Mucosa of descending colon (tissue), 3 donors: Measurements from ENCODE around the gene MTHFD2. TPM values are rescaled to one million over a fixed set of nuclear protein-coding genes. Genes with fewer than 3 reads are reported as not detected.

Source experiments
- ATAC-seq: fragments of 200-7000 bp; cut with Tn5 transposase; one replicate; pipeline ENCODE4 v1.9.1; 2020; ENCODE audit warnings: mild to moderate bottlenecking, moderate library complexity
- DNase-seq, 3 donors: peaks; one replicate each; pipeline ENCODE4 v3.0.0-alpha.2; 2020
- H3K36me3 ChIP-seq: fragments of 200-600 bp; one replicate; pipeline ENCODE4 v1.8.0; 2021; ENCODE audit warnings: low read depth, mild to moderate bottlenecking
- H3K4me1 ChIP-seq: fragments of 200-600 bp; one replicate; pipeline ENCODE4 v1.8.0; 2021; ENCODE audit warnings: low read depth, mild to moderate bottlenecking
- H3K4me3 ChIP-seq: fragments of 200-600 bp; one replicate; pipeline ENCODE4 v1.8.0; 2021; ENCODE audit warnings: mild to moderate bottlenecking
- H3K9me3 ChIP-seq: fragments of 200-600 bp; one replicate; pipeline ENCODE4 v1.8.0; 2021; ENCODE audit warnings: mild to moderate bottlenecking
- CTCF ChIP-seq: fragments of 200-600 bp; IDR thresholded peaks from one replicate; pipeline ENCODE4 v1.8.0; 2022; ENCODE audit warnings: antibody characterized with exemption, mild to moderate bottlenecking
- intact Hi-C, 2 donors: fragments of 100-400 bp; cut with DNase I in 1 of 2; cut with micrococcal nuclease in 1 of 2; formaldehyde crosslinking; loops; one replicate each; pipeline versions ENCODE4 v1.11.0 to v1.11.1; 2022; cut with DNase I, micrococcal nuclease
- total RNA-seq, 3 donors: library from RNA; stranded (reverse); fragmentation: NEBNext Ultra II Directional in 2 of 3; extraction: Animal tissue kit (Norgen Biotek cat#: 25700) in 2 of 3; gene quantifications; one replicate each; pipeline versions ENCODE4 v1.2.1 to v1.2.4, GENCODE V29; 2021 to 2023
- donor health status: DM: no; HTN: no; CAD: no; lungs with moderate emphysema.
- donor health status: DM: no; HTN: no; CAD: no.
- donor health status: DM: no; HTN: yes; CAD: no.

Gene MTHFD2
- total RNA-seq, 3 donors from 2014 or later = 18.6 to 42.2 (median 19.3) TPM

GRCh38 chr2:74252862-74253261, 54.4 kb downstream of the MTHFD2 start:
- H3K4me3 ChIP-seq = no peak overlapping the region
- no peaks in the 10 kb centered on the region for H3K4me1 ChIP-seq
- DNase-seq (no peak), ATAC-seq (no peak)
- no peak for TF ChIP-seq CTCF
- no peaks in the 10 kb centered on the region for H3K9me3 ChIP-seq
- intact Hi-C loops = no loop called here
- no peaks in the 10 kb centered on the region for H3K36me3 ChIP-seq

- intact Hi-C loops = no loop called here
- no peaks in the 10 kb centered on the region for H3K36me3 ChIP-seq
- ATAC-seq = no peak
Measured at GRCh38 chr2:74253306-74253970, 55.0 kb downstream of the MTHFD2 start.

DNA sequence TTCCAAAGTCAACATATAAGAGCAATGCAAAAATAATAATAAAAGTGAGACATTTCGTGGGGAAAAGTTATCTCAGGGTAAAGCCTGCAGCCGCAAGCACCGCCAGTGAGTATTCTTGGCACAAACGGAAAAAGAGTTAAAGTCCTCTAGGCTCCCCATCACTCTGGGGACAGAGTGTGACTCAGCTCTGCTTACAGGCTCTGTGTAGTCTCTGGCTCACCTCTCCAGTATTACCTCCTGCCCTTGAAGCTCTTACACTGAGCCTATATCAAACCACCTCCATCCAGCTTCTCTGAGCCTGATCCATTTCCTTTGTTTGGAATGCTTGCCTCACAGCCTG, 55.5 kb downstream of the MTHFD2 start:
- no peaks in the 10 kb centered on the region for H3K36me3 ChIP-seq
- no peak for TF ChIP-seq CTCF
- H3K4me3 ChIP-seq = no peak overlapping the region
- H3K9me3 ChIP-seq = no peaks in the 10 kb centered on the region
- intact Hi-C loops = no loop called here
- no peak for ATAC-seq
- DNase-seq = no peak
- H3K4me1 ChIP-seq = no peaks in the 10 kb centered on the region

More at GRCh38 chr2:74253306-74253970, 55.0 kb downstream of the MTHFD2 start:
- no peak for DNase-seq
- Histone ChIP-seq H3K9me3 (no peaks in the 10 kb centered on the region), H3K4me3 (no peak overlapping the region), H3K4me1 (no peaks in the 10 kb centered on the region)
- no peak for TF ChIP-seq CTCF

DNA sequence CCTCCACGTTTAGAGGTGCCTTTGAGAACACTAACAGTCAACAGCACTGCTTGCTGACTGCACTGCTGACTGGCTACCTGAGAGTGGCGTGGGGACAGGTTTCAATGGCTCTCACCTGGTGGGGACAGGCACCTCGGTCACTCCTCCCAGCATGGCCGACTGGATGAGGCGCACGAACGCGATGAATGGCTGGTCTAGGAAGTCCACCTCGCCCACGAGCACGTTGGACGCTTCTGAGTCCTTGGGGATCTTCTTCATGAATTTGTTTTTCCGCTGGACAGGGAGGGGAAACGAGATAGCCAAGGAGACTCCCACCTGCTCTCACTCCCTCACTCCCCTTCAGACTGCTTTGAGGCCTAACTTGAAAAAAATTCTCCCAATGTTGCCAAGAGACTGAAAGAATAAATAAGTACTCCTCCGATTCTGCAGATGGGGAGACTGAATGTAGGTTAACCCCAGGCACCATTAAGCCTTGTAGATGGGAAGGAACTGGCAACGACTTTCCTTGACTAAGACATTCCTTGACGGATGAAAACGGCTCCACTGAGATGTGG, 57.3 kb downstream of the MTHFD2 start:
- H3K4me1 ChIP-seq = no peaks in the 10 kb centered on the region
- H3K9me3 ChIP-seq = no peaks in the 10 kb centered on the region
- ATAC-seq (no peak), DNase-seq (no peak)
- H3K4me3 ChIP-seq = no peak overlapping the region
- intact Hi-C loops = no loop called here
- no peaks in the 10 kb centered on the region for H3K36me3 ChIP-seq
- TF ChIP-seq CTCF = no peak

- no peak for TF ChIP-seq CTCF
- no peak for DNase-seq
- ATAC-seq = no peak
- Histone ChIP-seq H3K36me3 (no peaks in the 10 kb centered on the region), H3K4me1 (no peaks in the 10 kb centered on the region), H3K9me3 (no peaks in the 10 kb centered on the region), H3K4me3 (no peak overlapping the region)
- intact Hi-C loops = no loop called here
Measured at GRCh38 chr2:74259191-74259590, 60.8 kb downstream of the MTHFD2 start.
